SJCRH30 (cell line): ENCODE measurements around the gene POLD1. TPM values are rescaled to one million over a fixed set of nuclear protein-coding genes. Genes with fewer than 3 reads are reported as not detected.
A peak's percentile ranks its signal among the peaks of the same experiment; 100 is the strongest.

Experiments
- DNase-seq, 2 experiments: peaks; one replicate each; pipeline ENCODE4 v3.0.0-alpha.2; 2015 to 2020
- H3K27ac ChIP-seq: fragments of 250-450 bp; sonication (Bioruptor Pico); 2 replicates; pipeline ENCODE4 v1.5.1; 2020; ENCODE audit warnings: mild to moderate bottlenecking, moderate library complexity
- H3K27me3 ChIP-seq: fragments of 250-450 bp; sonication (Bioruptor Pico); 2 replicates; pipeline ENCODE4 v1.5.1; 2020; ENCODE audit warnings: mild to moderate bottlenecking, moderate library complexity
- H3K36me3 ChIP-seq: fragments of 250-450 bp; sonication (Bioruptor Pico); 2 replicates; pipeline ENCODE4 v1.5.1; 2020; ENCODE audit warnings: mild to moderate bottlenecking, moderate library complexity
- H3K4me1 ChIP-seq: fragments of 250-450 bp; sonication (Bioruptor Pico); 2 replicates; pipeline ENCODE4 v1.5.1; 2020; ENCODE audit warnings: mild to moderate bottlenecking, moderate library complexity
- H3K4me3 ChIP-seq: fragments of 250-450 bp; sonication (Bioruptor Pico); 2 replicates; pipeline ENCODE4 v1.5.1; 2020; ENCODE audit warnings: mild to moderate bottlenecking, moderate library complexity
- H3K9me3 ChIP-seq: fragments of 250-450 bp; sonication (Bioruptor Pico); replicated peaks from 2 replicates; pipeline ENCODE4 v1.5.1; 2020; ENCODE audit warnings: mild to moderate bottlenecking, moderate library complexity
- total RNA-seq: library from RNA; depleted of rRNA; stranded (reverse); fragments of >200 nt; shearing (Covaris generic); gene quantifications from 2 replicates; pipeline ENCODE4 v1.2.3, GENCODE V29; 2014

The POLD1 gene
- total RNA-seq, 1 experiment from 2014 or later: 75.2 TPM

DNA sequence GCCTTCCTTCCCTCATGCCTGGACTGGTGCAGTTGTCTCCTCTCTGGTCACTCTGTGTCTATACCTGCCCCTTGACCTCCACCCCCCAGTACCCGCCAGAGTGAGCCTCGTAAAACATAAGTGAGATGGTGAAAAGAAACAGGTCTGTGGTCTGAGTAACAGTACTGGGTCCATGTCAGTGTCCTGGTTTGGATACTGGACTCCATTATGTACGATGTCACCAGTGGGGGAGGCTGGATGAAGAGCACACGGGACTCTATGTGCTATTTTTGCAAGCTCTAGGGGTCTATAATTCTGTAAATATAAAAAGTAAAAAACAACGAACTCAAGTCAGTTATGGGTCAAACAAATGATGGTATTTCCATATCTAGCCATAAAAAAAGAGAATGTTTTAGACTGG is 62.9 kb downstream of the POLD1 start:
- no peaks in the 10 kb centered on the region for H3K36me3 ChIP-seq
- H3K4me3 ChIP-seq: no peak overlapping the region
- no peaks in the 10 kb centered on the region for H3K4me1 ChIP-seq
- no peaks in the 10 kb centered on the region; the same call in 1 of the 2 replicates for H3K9me3 ChIP-seq
- DNase-seq: no peak
- no peak overlapping the region for H3K27ac ChIP-seq
- H3K27me3 ChIP-seq: no peaks in the 10 kb centered on the region

DNA sequence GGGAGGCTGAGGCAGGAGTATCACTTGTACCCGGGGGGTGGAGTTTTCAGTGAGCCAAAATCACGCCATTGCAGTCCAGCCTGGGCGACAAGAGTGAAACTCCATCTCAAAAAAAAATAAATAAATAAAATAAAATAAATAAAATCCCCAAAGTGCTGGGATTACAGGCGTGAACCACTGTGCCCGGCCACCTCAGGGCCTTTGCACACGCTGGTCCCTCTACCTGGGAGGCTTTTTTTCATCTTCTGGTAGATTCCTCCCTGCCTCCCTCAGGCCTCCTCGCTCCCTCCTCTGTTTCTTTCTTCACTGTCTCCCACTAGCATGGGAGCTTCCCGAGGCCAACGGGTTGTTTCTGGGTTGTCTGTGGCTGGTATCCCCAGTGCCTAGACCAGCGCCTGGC is 63.6 kb downstream of the POLD1 start:
- Histone ChIP-seq H3K36me3 (no peaks in the 10 kb centered on the region), H3K27ac (no peak overlapping the region), H3K4me1 (no peaks in the 10 kb centered on the region), H3K27me3 (no peaks in the 10 kb centered on the region), H3K9me3 (no peaks in the 10 kb centered on the region; the same call in 1 of the 2 replicates), H3K4me3 (no peak overlapping the region)
- no peak for DNase-seq

DNA sequence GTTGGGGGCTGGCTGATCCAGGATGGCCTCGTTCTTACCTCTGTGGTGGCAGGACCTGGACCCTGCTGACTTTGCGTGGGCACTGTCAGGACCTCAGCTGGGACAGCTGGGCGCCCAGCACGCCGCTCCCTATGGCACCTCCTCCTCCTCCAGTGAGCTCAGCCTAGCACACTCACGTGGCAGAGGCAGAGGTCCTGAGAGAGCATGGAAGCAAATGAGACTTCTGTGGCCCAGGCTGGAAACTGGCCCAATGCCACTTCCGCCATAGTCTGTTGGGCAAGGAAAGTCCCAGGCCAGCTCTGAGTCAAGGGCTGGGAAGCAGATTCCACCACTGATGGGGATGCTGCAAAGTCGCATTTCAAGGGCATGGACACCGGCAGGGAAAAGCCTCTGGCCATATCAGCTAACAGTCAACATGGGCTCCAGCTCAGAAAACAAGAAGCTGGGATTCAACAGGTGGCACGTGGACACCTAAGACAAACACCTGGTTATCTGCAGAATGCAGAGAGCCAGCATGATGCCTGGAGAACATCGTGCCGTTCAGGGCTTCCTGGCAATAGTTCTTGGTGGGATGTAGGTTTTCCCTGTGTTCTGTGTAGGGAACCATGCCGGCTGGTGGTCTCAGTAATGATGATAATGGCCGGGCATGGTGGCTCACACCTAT is 65.2 kb downstream of the POLD1 start:
- H3K9me3 ChIP-seq: no peaks in the 10 kb centered on the region; the same call in 1 of the 2 replicates
- no peaks in the 10 kb centered on the region for H3K4me1 ChIP-seq
- H3K27me3 ChIP-seq: no peaks in the 10 kb centered on the region
- no peak overlapping the region for H3K27ac ChIP-seq
- no peak for DNase-seq
- no peaks in the 10 kb centered on the region for H3K36me3 ChIP-seq
- H3K4me3 ChIP-seq: no peak overlapping the region

DNA sequence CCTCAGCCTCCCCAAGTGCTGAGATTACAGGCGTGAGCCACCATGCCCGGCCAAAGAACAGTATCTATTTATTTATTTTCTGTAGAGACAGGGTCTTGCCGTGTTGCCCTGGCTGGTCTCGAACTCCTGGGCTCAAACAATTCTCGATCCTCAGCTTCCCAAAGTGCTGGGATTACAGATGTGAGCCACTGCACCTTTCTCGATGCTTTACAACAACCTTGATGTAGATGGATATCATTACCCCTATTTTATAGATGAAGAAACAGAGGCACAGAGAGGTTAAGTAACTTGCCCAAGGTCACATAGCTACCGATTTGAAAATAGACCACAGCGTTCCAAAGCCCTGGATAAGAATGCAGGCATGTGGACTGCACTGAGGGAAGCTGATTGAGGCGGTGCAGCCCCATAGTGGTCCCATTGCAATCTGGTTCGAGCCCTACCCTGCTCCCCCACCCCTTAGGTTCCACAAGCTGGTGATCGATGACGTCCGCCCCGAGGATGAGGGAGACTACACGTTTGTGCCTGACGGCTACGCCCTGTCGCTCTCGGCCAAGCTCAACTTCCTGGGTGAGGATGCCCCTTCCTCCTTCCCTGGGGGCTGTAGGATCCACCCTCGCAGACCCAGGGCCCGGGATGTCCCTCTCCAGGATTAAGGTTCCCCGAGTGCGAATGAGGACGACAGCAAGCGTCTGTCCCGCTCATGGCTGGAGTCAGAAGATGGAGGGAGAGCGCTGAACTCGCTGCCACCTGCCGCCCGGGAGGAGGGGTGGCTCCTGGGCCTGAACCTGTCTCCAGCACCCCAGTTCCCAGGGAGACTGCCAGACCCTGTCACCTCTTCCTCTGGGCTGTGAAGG is 66.4 kb downstream of the POLD1 start:
- no peaks in the 10 kb centered on the region; the same call in 1 of the 2 replicates for H3K36me3 ChIP-seq
- no peaks in the 10 kb centered on the region for H3K4me1 ChIP-seq
- no peak overlapping the region for H3K4me3 ChIP-seq
- DNase-seq: no peak
- H3K27me3 ChIP-seq: no peaks in the 10 kb centered on the region
- H3K9me3 ChIP-seq: no peaks in the 10 kb centered on the region; the same call in 1 of the 2 replicates
- no peak overlapping the region for H3K27ac ChIP-seq

DNA sequence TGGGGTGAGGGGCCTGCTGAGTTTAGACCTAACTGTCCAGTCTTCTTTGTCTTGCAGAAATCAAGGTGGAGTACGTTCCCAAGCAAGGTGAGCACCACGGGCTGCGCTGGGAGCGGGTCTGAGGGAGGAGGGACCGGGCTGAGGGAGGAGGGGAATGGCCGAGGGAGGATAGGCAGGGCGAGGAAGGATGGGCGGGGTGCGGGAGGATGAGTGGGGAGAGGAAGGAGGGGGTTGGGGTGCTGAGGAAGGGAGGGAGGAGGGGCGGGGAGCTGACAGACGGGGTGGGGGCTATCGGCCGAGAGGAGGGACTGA is 67.0 kb downstream of the POLD1 start:
- H3K27me3 ChIP-seq: no peaks in the 10 kb centered on the region
- H3K9me3 ChIP-seq: no peaks in the 10 kb centered on the region; the same call in 1 of the 2 replicates
- no peaks in the 10 kb centered on the region; the same call in 1 of the 2 replicates for H3K36me3 ChIP-seq
- no peaks in the 10 kb centered on the region for H3K4me1 ChIP-seq
- H3K27ac ChIP-seq: no peak overlapping the region
- DNase-seq: no peak
- H3K4me3 ChIP-seq: no peak overlapping the region

DNA sequence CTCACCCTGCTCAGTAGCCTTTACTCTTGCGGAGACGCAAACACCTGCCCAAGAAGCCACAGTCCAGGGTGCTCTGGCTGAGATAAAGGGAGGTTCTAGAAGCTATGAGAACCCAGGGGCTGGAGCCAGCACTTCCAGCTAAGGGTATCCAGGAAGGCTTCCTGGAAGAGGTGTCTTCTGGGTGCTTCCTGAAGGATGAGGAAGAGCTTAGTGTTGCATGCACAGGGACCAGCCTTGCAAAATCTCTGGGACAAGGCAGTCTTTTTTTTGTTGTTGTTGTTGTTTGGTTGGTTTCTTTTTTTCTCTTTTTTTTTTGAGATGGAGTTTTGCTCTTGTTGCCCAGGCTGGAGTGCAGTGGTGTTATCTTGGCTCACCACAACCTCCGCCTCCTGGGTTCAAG is 69.1 kb downstream of the POLD1 start:
- no peaks in the 10 kb centered on the region for H3K27me3 ChIP-seq
- no peaks in the 10 kb centered on the region for H3K4me1 ChIP-seq
- H3K27ac ChIP-seq: no peak overlapping the region
- H3K9me3 ChIP-seq: no peaks in the 10 kb centered on the region
- DNase-seq: no peak
- H3K4me3 ChIP-seq: no peak overlapping the region
- H3K36me3 ChIP-seq: no peaks in the 10 kb centered on the region; the same call in 1 of the 2 replicates

DNA sequence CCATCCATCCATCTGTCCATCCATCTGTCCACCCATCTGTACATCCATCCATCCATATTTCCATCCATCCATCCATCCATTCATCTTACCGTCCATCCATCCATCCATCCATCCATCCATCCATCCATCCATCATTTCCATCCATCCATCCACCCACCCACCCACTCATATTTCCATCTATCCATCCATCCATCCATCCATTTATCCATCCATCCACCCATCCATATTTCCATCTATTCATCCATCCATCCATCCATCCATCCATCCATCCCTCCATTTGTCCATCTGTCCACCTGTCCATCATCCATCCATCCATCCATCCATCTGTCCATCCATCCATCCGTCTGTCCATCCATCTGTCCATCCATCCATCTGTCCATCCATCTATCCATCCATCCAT is 71.8 kb downstream of the POLD1 start:
- Histone ChIP-seq H3K36me3 (no peaks in the 10 kb centered on the region; the same call in 1 of the 2 replicates), H3K27ac (no peak overlapping the region), H3K4me1 (peaks cover 9% of the 10 kb centered on the region), H3K27me3 (no peaks in the 10 kb centered on the region), H3K4me3 (no peak overlapping the region), H3K9me3 (no peaks in the 10 kb centered on the region)
- DNase-seq: no peak

DNA sequence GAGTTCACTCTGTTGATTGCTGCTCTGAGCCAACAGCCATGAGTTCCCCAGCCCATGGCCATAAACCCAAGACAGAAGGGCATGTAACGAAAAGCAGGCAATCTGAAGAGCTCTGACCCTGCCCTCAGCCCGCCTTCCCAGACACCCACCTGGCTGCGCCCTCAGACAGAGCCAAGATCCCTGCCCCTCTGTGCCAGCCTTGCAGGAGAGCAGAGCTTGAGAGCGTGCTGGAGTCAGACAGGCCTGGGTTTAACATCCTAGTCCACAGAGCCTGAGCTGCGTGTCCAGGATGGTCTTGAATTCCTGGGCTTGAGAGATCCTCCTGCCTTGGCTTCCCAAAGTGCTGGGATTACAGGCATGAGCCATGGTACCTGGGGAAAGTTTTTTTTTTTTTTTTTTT is 73.2 kb downstream of the POLD1 start:
- no peak for DNase-seq
- peaks cover 9% of the 10 kb centered on the region for H3K4me1 ChIP-seq
- no peaks in the 10 kb centered on the region for H3K9me3 ChIP-seq
- no peak overlapping the region for H3K27ac ChIP-seq
- H3K4me3 ChIP-seq: no peak overlapping the region
- H3K36me3 ChIP-seq: no peaks in the 10 kb centered on the region; the same call in 1 of the 2 replicates
- H3K27me3 ChIP-seq: no peaks in the 10 kb centered on the region

DNA sequence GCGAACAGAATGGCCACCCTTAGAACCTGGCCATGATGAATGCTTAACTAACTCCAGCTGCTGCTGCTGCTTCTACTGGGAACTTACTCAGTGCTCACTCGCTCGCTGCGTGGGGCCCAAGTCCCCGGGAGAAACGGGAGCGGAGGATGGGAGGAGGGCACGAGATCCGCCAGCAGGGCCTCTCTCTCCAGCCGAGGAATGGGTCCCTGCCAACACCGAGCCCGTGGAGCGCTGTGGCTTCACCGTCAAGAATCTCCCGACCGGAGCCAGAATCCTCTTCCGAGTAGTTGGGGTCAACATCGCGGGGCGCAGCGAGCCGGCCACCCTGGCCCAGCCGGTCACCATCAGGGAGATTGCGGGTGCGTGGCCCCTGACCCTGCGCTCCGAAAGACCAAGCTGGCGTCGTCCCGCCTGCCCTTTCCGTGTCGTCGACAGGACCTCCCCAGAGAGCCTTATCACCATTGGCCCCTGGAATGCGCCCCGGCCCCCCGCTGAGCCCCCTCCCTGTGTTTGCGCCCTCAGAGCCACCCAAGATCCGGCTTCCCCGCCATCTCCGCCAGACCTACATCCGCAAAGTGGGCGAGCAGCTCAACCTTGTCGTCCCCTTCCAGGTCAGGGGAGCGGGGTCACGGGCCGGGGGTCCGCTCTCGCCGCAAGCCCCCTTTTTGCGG is 74.4 kb downstream of the POLD1 start:
- Histone ChIP-seq H3K4me3 (no peak overlapping the region), H3K9me3 (no peaks in the 10 kb centered on the region)
- DNase-seq: no peak

DNA sequence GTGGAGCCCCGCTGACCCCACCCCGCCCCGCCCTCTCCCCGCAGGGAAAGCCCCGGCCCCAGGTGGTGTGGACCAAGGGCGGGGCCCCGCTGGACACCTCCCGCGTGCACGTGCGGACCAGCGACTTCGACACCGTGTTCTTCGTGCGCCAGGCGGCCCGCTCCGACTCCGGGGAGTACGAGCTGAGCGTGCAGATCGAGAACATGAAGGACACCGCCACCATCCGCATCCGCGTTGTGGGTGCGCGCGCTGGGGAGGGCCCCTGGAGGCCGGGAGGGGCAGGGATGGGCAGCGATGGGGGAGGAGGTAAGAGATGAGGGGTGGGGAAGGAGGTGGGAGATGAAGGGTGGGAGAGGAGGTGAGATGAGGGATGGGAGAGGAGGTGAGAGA is 74.9 kb downstream of the POLD1 start:
- no peaks in the 10 kb centered on the region for H3K9me3 ChIP-seq
- no peak for DNase-seq
- H3K27me3 ChIP-seq: no peaks in the 10 kb centered on the region
- H3K36me3 ChIP-seq: no peaks in the 10 kb centered on the region; the same call in 1 of the 2 replicates
- H3K27ac ChIP-seq: no peak overlapping the region
- H3K4me1 ChIP-seq: peaks cover 9% of the 10 kb centered on the region
- H3K4me3 ChIP-seq: no peak overlapping the region

More for the DNA sequence above, 74.4 kb downstream of the POLD1 start:
- no peaks in the 10 kb centered on the region for H3K27me3 ChIP-seq
- H3K36me3 ChIP-seq: no peaks in the 10 kb centered on the region; the same call in 1 of the 2 replicates
- H3K27ac ChIP-seq: no peak overlapping the region
- H3K4me1 ChIP-seq: peaks cover 9% of the 10 kb centered on the region

DNA sequence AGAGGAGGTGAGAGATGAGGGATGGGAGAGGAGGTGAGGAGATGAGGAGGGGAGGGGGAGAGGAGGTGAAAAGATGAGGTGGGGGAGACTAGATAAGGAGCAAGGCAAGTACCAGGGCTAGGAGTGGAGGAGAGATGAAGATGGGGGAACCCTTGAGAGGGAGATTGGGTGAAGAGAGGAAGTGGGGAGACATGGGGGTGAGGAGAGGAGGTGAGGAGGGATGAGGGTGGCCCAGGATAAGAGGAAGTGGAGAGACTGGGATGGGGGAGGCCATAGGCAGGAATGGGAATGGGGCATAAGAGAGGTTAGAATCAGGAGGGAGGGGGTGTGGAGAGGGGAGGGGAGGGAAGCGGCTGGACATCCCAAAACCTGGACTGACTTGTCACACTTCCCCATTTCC is 75.5 kb downstream of the POLD1 start:
- Histone ChIP-seq H3K9me3 (no peaks in the 10 kb centered on the region), H3K4me1 (peaks cover 9% of the 10 kb centered on the region), H3K4me3 (no peak overlapping the region), H3K36me3 (no peaks in the 10 kb centered on the region; the same call in 1 of the 2 replicates), H3K27me3 (no peaks in the 10 kb centered on the region), H3K27ac (no peak overlapping the region)
- no peak for DNase-seq

DNA sequence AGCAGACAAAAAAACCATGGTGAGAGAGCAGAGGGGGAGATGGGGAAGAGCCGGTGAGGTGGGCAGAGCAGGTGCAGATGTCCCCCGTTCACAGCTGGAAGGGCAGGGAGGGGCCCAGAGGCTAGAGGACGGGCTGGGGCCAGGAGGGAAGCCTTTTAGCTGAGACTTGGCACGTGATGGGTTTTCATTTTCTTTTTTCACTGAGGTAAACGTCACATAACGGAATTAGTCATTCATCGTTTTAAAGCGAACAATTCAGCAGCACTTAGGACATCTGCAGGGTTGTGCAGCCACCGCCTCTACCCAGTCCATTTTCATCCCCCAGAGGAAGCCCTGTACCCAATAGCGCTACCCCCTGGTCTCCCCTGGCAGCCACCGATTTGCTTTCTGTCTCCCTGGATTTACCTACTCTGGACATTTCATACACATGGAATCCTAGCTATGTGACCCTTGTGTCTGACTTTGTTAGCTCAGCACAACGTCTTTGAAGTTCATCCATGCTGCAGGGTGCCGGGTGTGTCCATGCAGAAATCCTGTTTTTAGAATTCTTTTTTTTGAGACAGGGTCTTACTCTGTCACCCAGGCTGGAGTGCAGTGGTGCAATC is 76.1 kb downstream of the POLD1 start:
- Histone ChIP-seq H3K27ac (no peak overlapping the region), H3K4me1 (peaks cover 9% of the 10 kb centered on the region), H3K36me3 (no peaks in the 10 kb centered on the region; the same call in 1 of the 2 replicates), H3K27me3 (no peaks in the 10 kb centered on the region), H3K4me3 (no peak overlapping the region), H3K9me3 (no peaks in the 10 kb centered on the region)
- DNase-seq: peak in 1 of 2 experiments; percentile 42

DNA sequence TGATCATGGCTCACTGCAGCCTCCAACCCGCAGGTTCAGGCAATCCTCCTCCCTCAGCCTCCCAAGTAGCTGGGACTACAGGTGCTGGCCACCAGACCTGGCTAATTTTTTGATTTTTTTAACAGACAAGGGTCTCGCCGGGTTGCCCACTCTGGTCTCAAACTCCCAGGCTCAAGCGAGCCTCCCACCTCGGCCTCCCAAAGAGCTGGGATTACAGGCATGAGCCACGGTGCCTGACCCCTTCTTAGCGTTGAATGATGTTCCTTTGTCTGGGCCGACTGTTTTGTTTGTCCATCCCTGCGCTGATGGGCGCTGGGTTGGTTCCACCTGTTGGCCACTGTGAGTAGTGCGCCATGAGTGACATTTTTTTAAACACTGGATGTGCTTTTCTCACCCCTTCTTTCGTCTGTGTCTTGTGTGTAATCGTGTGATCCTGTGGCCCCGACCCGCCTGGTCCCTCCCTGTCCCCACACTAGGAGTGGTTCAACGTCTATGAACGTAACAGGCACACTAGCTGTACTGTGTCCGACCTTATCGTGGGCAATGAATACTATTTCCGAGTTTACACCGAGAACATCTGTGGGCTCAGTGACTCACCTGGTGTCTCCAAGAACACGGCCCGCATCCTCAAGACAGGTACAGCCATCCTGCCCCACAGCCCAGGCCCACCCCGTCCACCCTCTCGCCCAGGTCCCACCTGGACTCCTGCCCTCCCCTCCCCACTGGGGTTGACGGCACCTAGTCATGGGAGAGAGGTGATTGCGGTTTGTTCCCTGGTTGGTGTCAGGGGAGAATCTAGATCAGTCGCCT is 77.1 kb downstream of the POLD1 start:
- Histone ChIP-seq H3K36me3 (no peaks in the 10 kb centered on the region), H3K27ac (no peak overlapping the region), H3K27me3 (no peaks in the 10 kb centered on the region), H3K9me3 (no peaks in the 10 kb centered on the region), H3K4me1 (peaks cover 14% of the 10 kb centered on the region), H3K4me3 (no peak overlapping the region)
- DNase-seq: peak; percentile 60 to 84

DNA sequence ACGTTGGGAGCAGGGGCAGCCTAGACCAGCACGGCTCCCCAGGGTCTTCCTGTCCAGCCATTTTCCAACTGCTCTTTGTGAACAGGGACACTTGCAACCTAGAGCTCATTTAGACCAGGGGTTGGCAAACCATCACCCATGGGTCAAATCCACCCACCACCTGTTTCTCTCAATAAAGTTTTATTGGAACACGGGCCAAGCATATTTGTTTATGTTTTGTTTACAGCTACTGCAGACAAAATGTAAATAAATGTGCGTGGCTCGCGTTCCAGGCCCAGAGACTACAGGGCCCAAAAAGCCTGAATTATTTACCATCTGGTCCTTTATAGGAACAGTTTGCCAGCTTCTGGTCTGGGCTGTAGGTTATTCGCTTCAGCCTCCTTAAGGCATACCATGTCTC is 78.8 kb downstream of the POLD1 start:
- Histone ChIP-seq H3K27me3 (no peaks in the 10 kb centered on the region), H3K9me3 (no peaks in the 10 kb centered on the region), H3K27ac (no peak overlapping the region), H3K4me1 (peaks cover 23% of the 10 kb centered on the region), H3K4me3 (no peak overlapping the region), H3K36me3 (no peaks in the 10 kb centered on the region)
- DNase-seq: no peak
